HCT116 (cell line): ENCODE results near the gene MYO7B. TPM values are rescaled to one million over a fixed set of nuclear protein-coding genes. Genes with fewer than 3 reads are reported as not detected.

ENCODE experiments used
- ATAC-seq: fragments of 200-7000 bp; cut with Tn5 transposase; 2 replicates; pipeline ENCODE4 v1.9.1; 2020; ENCODE audit warnings: mild to moderate bottlenecking, moderate library complexity
- Bru-seq: library from RNA; stranded (reverse); fragments of 400-500 nt; gene quantifications from one replicate; lab custom pipeline; 2021; lab: Mats Ljungman, UMichigan
- BruChase-seq, 2 experiments: library from RNA; stranded (reverse); fragments of 400-500 nt; gene quantifications; one replicate each; lab custom pipeline; 2021; lab: Mats Ljungman, UMichigan
- BruUV-seq: library from RNA; stranded (reverse); fragments of 400-500 nt; replicated peaks from 2 replicates; lab custom pipeline; 2021; lab: Mats Ljungman, UMichigan
- CTCF ChIA-PET: fragments of 300-600 bp; sonication (Branson Sonifier 250); formaldehyde crosslinking; loops from one replicate; lab custom pipeline; 2021; ENCODE audit warnings: antibody characterized with exemption; lab: Charles Lee
- POLR2A ChIA-PET: fragments of 300-600, 350-600 bp; sonication (Branson Sonifier 250); formaldehyde crosslinking; loops from one replicate; lab custom pipeline; 2021; ENCODE audit warnings: antibody characterized with exemption; lab: Charles Lee
- RAD21 ChIA-PET, 2 experiments: fragments of 300-600 bp; sonication (Branson Sonifier 250); formaldehyde crosslinking; loops; one replicate each; lab custom pipeline; 2023; ENCODE audit warnings: low total read pairs in 2 of 2; ENCODE audit not compliant: uncharacterized antibody in 2 of 2, unreplicated experiment in 2 of 2, low non-redundant PET in 1 of 2; lab: Charles Lee
- DNase-seq: peaks from one replicate; pipeline ENCODE4 v3.0.0-alpha.2; 2010; ENCODE audit warnings: low read depth, low spot score
- H2AFZ ChIP-seq: fragments of 200-600 bp; shearing (Covaris generic), sonication (generic); 2 replicates; pipeline ENCODE4 v1.6.1; 2017; ENCODE audit warnings: low read depth, mixed run types, mixed read lengths, antibody characterized with exemption, low read length; ENCODE audit not compliant: poor library complexity, severe bottlenecking
- H3K27ac ChIP-seq: 2 replicates; pipeline ENCODE4 v1.5.1; 2012; ENCODE audit warnings: low read depth, low read length
- H3K27me3 ChIP-seq: fragments of 200-600 bp; sonication (generic); 2 replicates; pipeline ENCODE4 v1.6.1; 2016; ENCODE audit warnings: mixed run types, low read length, mixed read lengths; ENCODE audit not compliant: insufficient read depth
- H3K36me3 ChIP-seq, 2 experiments: fragments of 200-500 bp in 1 of 2; fragments of 200-600 bp in 1 of 2; sonication (Bioruptor generic) in 1 of 2; sonication (generic) in 1 of 2; 2 replicates each; pipeline versions ENCODE4 v1.5.1 to v1.6.1; 2014 to 2016; ENCODE audit warnings: low read length in 2 of 2, inconsistent platforms in 1 of 2, mixed read lengths in 1 of 2, mixed run types in 1 of 2; ENCODE audit not compliant: insufficient read depth in 2 of 2, control insufficient read depth in 1 of 2
- H3K4me1 ChIP-seq, 2 experiments: fragments of 200-600 bp in 1 of 2; sonication (generic) in 1 of 2; 2 replicates each; pipeline versions ENCODE4 v1.5.1 to v1.6.1; 2012 to 2017; ENCODE audit warnings: low read length in 2 of 2, inconsistent platforms in 1 of 2, mild to moderate bottlenecking in 1 of 2, mixed read lengths in 1 of 2, mixed run types in 1 of 2, moderate library complexity in 1 of 2; ENCODE audit not compliant: insufficient read depth in 2 of 2, control insufficient read depth in 1 of 2
- H3K4me2 ChIP-seq: fragments of 200-600 bp; sonication (generic); 2 replicates; pipeline ENCODE4 v1.6.1; 2017; ENCODE audit warnings: mixed run types, low read length, mixed read lengths
- H3K4me3 ChIP-seq, 2 experiments: fragments of 200-600 bp in 1 of 2; sonication (generic) in 1 of 2; replicated peaks in 1 of 2; 2 replicates each; pipeline ENCODE4 v1.5.1; 2011 to 2016; ENCODE audit warnings: low read length in 2 of 2, control low read depth in 1 of 2, low read depth in 1 of 2, mild to moderate bottlenecking in 1 of 2, mixed read lengths in 1 of 2, mixed run types in 1 of 2
- H3K79me2 ChIP-seq: fragments of 200-600 bp; sonication (generic); 2 replicates; pipeline ENCODE4 v1.6.1; 2017; ENCODE audit warnings: mild to moderate bottlenecking, mixed run types, low read length, moderate library complexity, mixed read lengths; ENCODE audit not compliant: insufficient read depth
- H3K9ac ChIP-seq: fragments of 200-600 bp; sonication (generic); 2 replicates; pipeline ENCODE4 v1.6.1; 2016; ENCODE audit warnings: low read length, mixed read lengths
- H3K9me2 ChIP-seq: fragments of 200-600 bp; sonication (generic), shearing (Covaris generic); 2 replicates; pipeline ENCODE4 v1.6.1; 2017; ENCODE audit warnings: mixed run types, mild to moderate bottlenecking, moderate library complexity; ENCODE audit not compliant: insufficient read depth
- H3K9me3 ChIP-seq, 2 experiments: fragments of 200-500 bp in 1 of 2; fragments of 200-600 bp in 1 of 2; sonication (Bioruptor generic) in 1 of 2; sonication (generic) in 1 of 2; 2 replicates each; pipeline ENCODE4 v1.6.1; 2014 to 2017; ENCODE audit warnings: low read length in 2 of 2, mixed read lengths in 2 of 2, inconsistent platforms in 1 of 2, low read depth in 1 of 2, mild to moderate bottlenecking in 1 of 2, mixed run types in 1 of 2, moderate library complexity in 1 of 2; ENCODE audit not compliant: control insufficient read depth in 1 of 2, insufficient read depth in 1 of 2
- H4K20me1 ChIP-seq: fragments of 200-600 bp; sonication (generic), shearing (Covaris generic); 2 replicates; pipeline ENCODE4 v1.6.1; 2017; ENCODE audit warnings: mixed run types, mild to moderate bottlenecking, moderate library complexity; ENCODE audit not compliant: insufficient read depth
- CEBPB ChIP-seq: IDR thresholded peaks from 2 replicates; pipeline ENCODE4 v1.6.1; 2012; ENCODE audit warnings: low read depth
- ELF1 ChIP-seq: IDR thresholded peaks from 2 replicates; pipeline ENCODE4 v1.6.1; 2012; ENCODE audit warnings: low read depth, borderline replicate concordance
- EZH2 ChIP-seq: fragments of 200-600 bp; sonication (generic); IDR thresholded peaks from 2 replicates; pipeline ENCODE4 v1.6.1; 2017; ENCODE audit warnings: antibody characterized with exemption, mixed run types
- FOSL1 ChIP-seq: IDR thresholded peaks from 2 replicates; pipeline ENCODE4 v1.6.1; 2012; ENCODE audit warnings: low read depth
- JUND ChIP-seq: IDR thresholded peaks from 2 replicates; pipeline ENCODE4 v1.6.1; 2012
- POLR2A ChIP-seq: IDR thresholded peaks from 2 replicates; pipeline ENCODE4 v1.7.0; 2011; ENCODE audit warnings: borderline replicate concordance; ENCODE audit not compliant: insufficient read depth, insufficient read length; ENCODE audit errors: extremely low read depth
- RAD21 ChIP-seq: IDR thresholded peaks from 2 replicates; pipeline ENCODE4 v1.6.1; 2012; ENCODE audit warnings: low read depth, mild to moderate bottlenecking
- REST ChIP-seq: IDR thresholded peaks from 2 replicates; pipeline ENCODE4 v1.6.1; 2012; ENCODE audit warnings: low read depth
- SIN3A ChIP-seq: IDR thresholded peaks from 2 replicates; pipeline ENCODE4 v1.6.1; 2012; ENCODE audit warnings: low read depth
- SRF ChIP-seq: IDR thresholded peaks from 2 replicates; pipeline ENCODE4 v1.6.1; 2012; ENCODE audit warnings: low read depth
- TCF7L2 ChIP-seq: IDR thresholded peaks from 2 replicates; pipeline ENCODE4 v1.7.0; 2011; ENCODE audit warnings: borderline replicate concordance, inconsistent platforms; ENCODE audit not compliant: insufficient read depth, insufficient read length; ENCODE audit errors: extremely low read depth
- YY1 ChIP-seq: IDR thresholded peaks from 2 replicates; pipeline ENCODE4 v1.6.1; 2011; ENCODE audit warnings: low read length, low read depth, moderate library complexity, mild to moderate bottlenecking; ENCODE audit not compliant: insufficient replicate concordance; ENCODE audit errors: extremely low read depth
- ZBTB33 ChIP-seq: IDR thresholded peaks from 2 replicates; pipeline ENCODE4 v1.6.1; 2011; ENCODE audit warnings: mild to moderate bottlenecking, low read length, moderate library complexity; ENCODE audit not compliant: insufficient replicate concordance; ENCODE audit errors: extremely low read depth
- ZFX ChIP-seq: fragments of 450-650 bp; IDR thresholded peaks from 2 replicates; pipeline ENCODE4 v1.6.1; 2017
- ZNF274 ChIP-seq: fragments of 200-500 bp; sonication (Bioruptor generic); IDR thresholded peaks from 2 replicates; pipeline ENCODE4 v1.6.1; 2014; ENCODE audit warnings: mild to moderate bottlenecking, low read depth, low read length, inconsistent platforms
- intact Hi-C: fragments of 100-400 bp; cut with micrococcal nuclease; formaldehyde crosslinking; loops from 2 replicates; pipeline ENCODE4 v1.10.0; 2022
- long read RNA-seq: library from polyadenylated mRNA; unstranded; transcript quantifications from one replicate; pipeline ENCODE4 v2.0.0, GENCODE V29; 2021; ENCODE audit not compliant: unreplicated experiment
- polyA plus RNA-seq: library from polyadenylated mRNA; unstranded; fragments of >200 nt; gene quantifications from 2 replicates; pipeline ENCODE4 v1.2.1, GENCODE V29; 2012; ENCODE audit warnings: missing spikeins
- total RNA-seq: library from RNA; stranded (reverse); gene quantifications from one replicate; pipeline ENCODE4 v1.2.1, GENCODE V29; 2021; ENCODE audit not compliant: unreplicated experiment

Gene MYO7B
- total RNA-seq (0.07 TPM), Bru-seq, nascent RNA (percentile 4 among the genes with signal in this experiment), BruChase-seq, experiment 1, labeled RNA remaining after a 6-hour chase (percentile 5 among the genes with signal in this experiment), BruChase-seq, experiment 2, labeled RNA remaining after a 2-hour chase (percentile 1 among the genes with signal in this experiment)
- 0.20 and 0.27 TPM in 2 replicates for polyA plus RNA-seq
- long read RNA-seq, result 0 reads

GRCh38 chr2:127535422-127535901 lies at the start of gene MYO7B:
TSS of gene MYO7B (plus strand) at chr2:127535683. CDS start at chr2:127559723, 24,040 bp downstream.
- CTCF ChIA-PET, result no interaction called here
- no TSS peak for BruUV-seq
- intact Hi-C loops, result no loop called here
- no peak for ATAC-seq
- TF ChIP-seq TCF7L2 (no peak), ZFX (no peak), SIN3A (no peak), FOSL1 (no peak)
- TF ChIP-seq, all 23 proteins: peak for 0
- no peak within 1 kb of the TSS for H3K27ac ChIP-seq
- peaks cover 11% of the 10 kb centered on the region for H3K27me3 ChIP-seq
- no peaks in the 10 kb centered on the region for H4K20me1 ChIP-seq
- no peaks in the 10 kb centered on the region for H3K9me3 ChIP-seq
- no peak within 1 kb of the TSS for H3K4me2 ChIP-seq
- H2AFZ ChIP-seq, result no peak within 1 kb of the TSS
- POLR2A ChIA-PET, result no interaction called here
- no peaks in the 10 kb centered on the region for H3K79me2 ChIP-seq
- no peaks in the 10 kb centered on the region for H3K36me3 ChIP-seq
- no peak for DNase-seq
- RAD21 ChIA-PET, result no interaction called here
- H3K4me3 ChIP-seq, result no peak within 1 kb of the TSS
- H3K4me1 ChIP-seq, result peaks cover 0 to 7% of the 10 kb centered on the region in 2 experiments; a peak in 1 of 4 replicates
- H3K9ac ChIP-seq, result no peak within 1 kb of the TSS
- no peaks in the 10 kb centered on the region for H3K9me2 ChIP-seq

GRCh38 chr2:127485694-127486071 lies 49.8 kb upstream of the MYO7B start:
- Histone ChIP-seq H3K79me2 (peaks cover 9% of the 10 kb centered on the region; the same call in 1 of the 2 replicates), H3K27me3 (no peaks in the 10 kb centered on the region), H3K4me2 (no peak overlapping the region), H3K36me3 (peaks cover 51 to 52% of the 10 kb centered on the region in 2 experiments; a peak in 3 of 4 replicates), H3K4me3 (no peak overlapping the region), H4K20me1 (no peaks in the 10 kb centered on the region), H3K27ac (no peak overlapping the region), H3K9ac (no peak overlapping the region), H3K9me3 (no peaks in the 10 kb centered on the region), H3K9me2 (no peaks in the 10 kb centered on the region), H3K4me1 (no peaks in the 10 kb centered on the region), H2AFZ (no peak overlapping the region)
- ChIA-PET POLR2A (no interaction called here), CTCF (no interaction called here), RAD21 (no interaction called here)
- intact Hi-C loops, result no loop called here
- no peak for ATAC-seq
- BruUV-seq, result TSS peak; percentile 16
- no peak for DNase-seq
- TF ChIP-seq CEBPB, result no peak
- no peak for TF ChIP-seq ZBTB33
- TF ChIP-seq RAD21, result no peak
- no peak for TF ChIP-seq ELF1
- TF ChIP-seq JUND, result no peak
- no peak for TF ChIP-seq YY1
- TF ChIP-seq FOSL1, result no peak
- TF ChIP-seq ZNF274, result no peak
- TF ChIP-seq POLR2A, result no peak
- no peak for TF ChIP-seq REST
- no peak for TF ChIP-seq SRF
- TF ChIP-seq TCF7L2, result no peak
- TF ChIP-seq EZH2, result no peak
